ENCODE results near the gene PCDHB13.

PCDHB13 gene

DNA sequence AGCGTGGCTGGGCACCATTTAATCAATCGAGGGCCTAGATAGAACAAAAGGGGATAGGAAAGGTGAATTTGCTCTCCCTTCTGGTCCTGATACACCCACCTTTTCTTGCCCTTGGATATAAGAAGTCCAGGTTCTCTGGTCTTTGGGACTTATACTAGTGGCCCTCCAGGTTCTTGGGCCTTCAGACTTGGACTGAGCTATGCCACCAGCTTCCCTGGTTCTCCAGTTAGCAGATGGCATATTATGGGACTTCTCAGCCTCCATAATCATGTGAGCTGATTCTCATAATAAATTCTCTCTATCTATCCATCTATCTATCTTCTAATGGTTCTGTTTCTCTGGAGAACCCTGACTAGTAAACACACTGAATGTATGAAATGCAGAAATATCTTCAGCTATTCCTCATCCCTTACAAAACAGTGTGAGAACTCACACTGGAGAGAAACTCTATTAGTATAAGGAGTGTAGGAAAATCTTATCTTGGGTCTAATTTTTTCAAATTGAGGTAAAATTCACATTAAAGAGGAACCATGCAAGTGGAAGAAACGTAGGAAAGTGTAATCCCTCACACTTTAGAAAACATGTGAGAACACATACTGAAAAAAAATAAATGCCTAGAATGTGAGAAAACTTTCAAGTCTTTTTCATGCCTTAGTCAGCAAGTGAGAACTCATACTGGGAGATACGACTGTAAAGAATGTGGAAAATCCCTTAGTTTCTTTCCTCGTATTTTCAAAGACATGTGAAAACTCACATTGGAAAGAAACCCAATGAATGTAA lies 46.9 kb downstream of the PCDHB13 start:
- no peak overlapping the region for H3K4me3 ChIP-seq (ENCODE audit: low read depth, low read length)

DNA sequence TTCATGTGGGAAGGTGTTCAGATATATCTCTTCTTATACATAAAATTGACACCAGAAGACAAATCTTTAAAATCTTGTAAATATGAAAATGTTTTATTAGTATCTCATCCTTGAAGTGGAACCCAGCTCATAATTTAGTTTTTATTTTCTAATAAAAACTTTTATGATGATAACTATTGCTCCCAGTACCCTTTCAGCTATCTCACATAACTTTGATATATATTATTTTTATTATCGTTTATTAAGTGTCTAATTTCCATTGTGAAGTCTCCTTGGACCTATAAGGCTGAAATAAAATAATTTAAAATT lies 47.5 kb downstream of the PCDHB13 start:
- TF ChIP-seq, protein P1, sequence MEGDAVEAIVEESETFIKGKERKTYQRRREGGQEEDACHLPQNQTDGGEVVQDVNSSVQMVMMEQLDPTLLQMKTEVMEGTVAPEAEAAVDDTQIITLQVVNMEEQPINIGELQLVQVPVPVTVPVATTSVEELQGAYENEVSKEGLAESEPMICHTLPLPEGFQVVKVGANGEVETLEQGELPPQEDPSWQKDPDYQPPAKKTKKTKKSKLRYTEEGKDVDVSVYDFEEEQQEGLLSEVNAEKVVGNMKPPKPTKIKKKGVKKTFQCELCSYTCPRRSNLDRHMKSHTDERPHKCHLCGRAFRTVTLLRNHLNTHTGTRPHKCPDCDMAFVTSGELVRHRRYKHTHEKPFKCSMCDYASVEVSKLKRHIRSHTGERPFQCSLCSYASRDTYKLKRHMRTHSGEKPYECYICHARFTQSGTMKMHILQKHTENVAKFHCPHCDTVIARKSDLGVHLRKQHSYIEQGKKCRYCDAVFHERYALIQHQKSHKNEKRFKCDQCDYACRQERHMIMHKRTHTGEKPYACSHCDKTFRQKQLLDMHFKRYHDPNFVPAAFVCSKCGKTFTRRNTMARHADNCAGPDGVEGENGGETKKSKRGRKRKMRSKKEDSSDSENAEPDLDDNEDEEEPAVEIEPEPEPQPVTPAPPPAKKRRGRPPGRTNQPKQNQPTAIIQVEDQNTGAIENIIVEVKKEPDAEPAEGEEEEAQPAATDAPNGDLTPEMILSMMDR (IDR thresholded peaks at IDR 0.05; ENCODE audit: borderline replicate concordance, insufficient read depth, low read depth, low read length) = no peak
- no peak overlapping the region for H3K4me3 ChIP-seq (ENCODE audit: low read depth, low read length)

More for the DNA sequence above, 46.9 kb downstream of the PCDHB13 start:
- TF ChIP-seq, protein P1 (IDR thresholded peaks at IDR 0.05; ENCODE audit: borderline replicate concordance, insufficient read depth, low read depth, low read length) = no peak
